LHCN-M2 (cell line): ENCODE measurements around the gene NOTO. TPM values are rescaled to one million over a fixed set of nuclear protein-coding genes. Genes with fewer than 3 reads are reported as not detected.
A peak's percentile ranks its signal among the peaks of the same experiment; 100 is the strongest.
"Not testable (repeated sequence)": the region's sequence is repeated elsewhere in the genome, so short reads cannot be mapped to it uniquely, and the experiment has no call there.

Source experiments
- DNase-seq: peaks from one replicate; pipeline ENCODE4 v3.0.0-alpha.2; 2012; ENCODE audit warnings: low read depth
- total RNA-seq: library from RNA; depleted of rRNA; stranded (reverse); fragments of >200 nt; gene quantifications from 2 replicates; pipeline ENCODE4 v1.2.3, GENCODE V29; 2014

NOTO gene
- total RNA-seq, 1 experiment from 2014 or later: not detected

- DNase-seq: no peak
Observed at GRCh38 chr2:73197579-73197978, 4.8 kb upstream of the NOTO start.

- DNase-seq: not testable (repeated sequence)
Observed at GRCh38 chr2:73200281-73200680, 2.1 kb upstream of the NOTO start.

- DNase-seq: no peak
Observed at GRCh38 chr2:73203055-73203681, 794 bp downstream of the NOTO start.

GRCh38 chr2:73205611-73206010 lies 3.2 kb downstream of the NOTO start:
- no peak for DNase-seq

- no peak for DNase-seq
Observed at GRCh38 chr2:73208258-73208657, 5.9 kb downstream of the NOTO start.

GRCh38 chr2:73210019-73210418 lies 7.6 kb downstream of the NOTO start:
- DNase-seq: no peak

- DNase-seq: no peak
Observed at GRCh38 chr2:73210696-73211095, 8.3 kb downstream of the NOTO start.

GRCh38 chr2:73212098-73212447 lies 9.7 kb downstream of the NOTO start:
- no peak for DNase-seq

GRCh38 chr2:73212448-73213176 lies 10.2 kb downstream of the NOTO start:
- DNase-seq: peak; percentile 73

DNA sequence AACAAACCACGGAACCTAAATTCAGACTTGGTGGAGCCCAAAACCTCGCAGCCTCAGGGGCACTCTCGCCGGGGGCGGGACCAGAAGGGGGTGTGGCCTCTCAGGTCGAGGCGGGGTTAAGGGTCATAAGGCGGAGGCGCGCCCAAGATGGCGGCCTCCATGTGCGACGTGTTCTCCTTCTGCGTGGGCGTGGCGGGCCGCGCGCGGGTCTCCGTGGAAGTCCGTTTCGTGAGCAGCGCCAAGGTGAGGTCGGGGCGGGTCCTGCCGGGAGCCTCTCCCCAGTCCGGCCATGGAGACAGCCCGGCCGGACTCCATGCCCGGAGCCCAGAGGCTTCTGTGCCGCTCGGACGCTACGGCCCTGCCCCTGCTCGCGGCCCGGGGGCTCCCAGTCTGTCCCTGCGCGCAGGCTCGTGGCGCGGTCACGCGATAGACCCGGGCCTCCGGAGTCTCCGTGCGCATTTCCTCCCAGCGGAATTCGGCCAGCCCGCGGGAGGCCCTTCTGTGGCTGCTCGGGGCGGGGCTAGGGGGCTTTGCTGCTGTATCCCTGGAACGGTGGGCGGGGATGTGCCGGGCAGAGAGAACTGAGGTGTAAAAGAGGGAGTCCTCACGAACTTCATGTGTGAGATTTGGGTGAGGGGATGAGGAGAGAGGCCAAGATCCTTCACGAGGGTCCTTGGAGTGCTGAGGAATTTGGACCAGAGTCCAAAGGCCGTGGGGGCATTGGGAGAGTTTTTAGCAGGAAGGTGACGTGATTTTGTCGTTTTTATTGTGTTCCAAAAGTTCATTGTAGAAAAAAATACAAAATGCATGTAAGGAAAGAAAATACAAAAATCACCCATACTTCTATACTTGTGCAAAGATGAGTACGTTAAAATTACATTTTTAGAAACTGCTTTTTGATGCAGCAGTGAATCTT lies 12.0 kb downstream of the NOTO start, which contains the start of gene SMYD5:
Gene SMYD5 (plus strand): TSS at position 126 of the 916 bp plus-strand sequence. CDS start 22 bp downstream, at position 148.
- DNase-seq: peak; percentile 80

DNA sequence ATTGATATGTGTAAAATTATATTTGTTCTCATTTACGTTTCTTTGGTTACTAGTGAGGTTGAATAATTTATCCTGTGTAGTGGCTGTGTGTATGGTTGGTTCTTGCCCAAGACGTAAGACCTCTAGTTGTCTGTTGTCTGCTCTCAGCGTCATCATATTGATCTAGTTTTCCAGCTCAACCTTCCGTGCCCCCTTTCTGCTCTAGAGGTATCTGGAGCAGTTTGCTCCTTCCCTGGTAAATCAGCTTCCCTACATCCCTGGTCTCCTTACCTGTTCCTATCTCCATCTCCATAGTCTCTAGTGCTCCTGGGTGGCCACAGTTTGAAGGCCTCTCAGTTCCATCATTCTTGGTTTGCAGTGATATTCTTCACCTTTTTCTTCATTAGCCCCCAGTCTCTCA lies 12.9 kb downstream of the NOTO start:
- DNase-seq: no peak

DNA sequence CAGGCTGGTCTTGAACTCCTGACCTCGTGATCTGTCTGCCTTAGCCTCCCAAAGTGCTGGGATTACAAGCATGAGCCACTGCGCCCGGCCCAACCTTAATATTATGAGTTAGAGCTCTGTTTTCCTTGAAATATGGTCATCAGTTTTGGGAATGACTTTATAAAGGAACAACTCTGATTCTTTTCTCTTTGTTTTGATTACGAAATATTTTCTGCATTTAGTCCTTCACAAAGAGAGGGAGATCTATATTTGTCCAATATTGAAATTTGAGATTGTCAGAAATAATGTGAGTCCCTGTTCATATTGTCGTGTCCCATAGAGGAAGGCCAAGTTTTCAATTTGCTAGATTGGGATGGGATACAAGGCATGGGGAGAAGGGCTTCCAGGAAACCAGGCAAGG lies 14.8 kb downstream of the NOTO start:
- no peak for DNase-seq

DNA sequence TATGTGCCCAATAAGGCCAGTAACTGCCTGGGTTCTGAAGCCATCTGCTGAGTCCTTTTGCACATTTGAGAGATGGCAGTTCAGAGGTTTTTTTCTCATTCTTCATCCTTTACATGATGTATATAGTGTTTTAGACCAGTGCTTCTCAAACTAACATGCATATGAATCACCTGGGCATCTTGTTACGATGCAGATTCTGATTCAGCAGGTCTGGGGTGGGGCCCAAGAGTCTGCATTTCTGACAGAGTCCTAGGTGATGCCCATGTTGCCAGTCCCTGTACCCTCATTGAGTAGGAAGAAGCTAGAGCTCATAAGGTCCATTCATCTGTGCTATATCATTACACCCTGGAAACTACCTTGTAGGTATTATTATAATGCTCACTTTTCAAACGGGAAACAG lies 15.5 kb downstream of the NOTO start:
- no peak for DNase-seq

DNA sequence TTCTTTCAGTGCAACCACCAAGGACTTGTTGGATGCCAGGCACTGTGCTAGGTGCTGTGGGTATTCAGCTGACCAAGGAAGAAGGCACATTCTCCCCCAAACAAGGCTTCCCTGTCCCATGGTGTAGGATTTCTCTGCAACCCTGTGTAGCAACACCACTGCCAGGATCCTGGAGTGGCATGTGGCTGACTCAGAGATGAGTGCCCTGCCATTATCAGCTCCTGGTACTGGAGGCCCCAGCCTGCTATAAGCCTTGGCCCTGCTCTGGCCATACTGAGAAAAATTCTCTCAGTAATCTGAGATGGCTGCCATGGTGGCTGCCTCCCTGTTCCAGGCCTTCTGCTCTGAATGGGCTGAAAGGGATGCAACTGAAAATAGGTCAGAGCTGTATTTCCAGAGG lies 15.9 kb downstream of the NOTO start:
- peak; percentile 76 for DNase-seq

- no peak for DNase-seq
Observed at GRCh38 chr2:73223821-73224220, 21.4 kb downstream of the NOTO start.

- no peak for DNase-seq
Observed at GRCh38 chr2:73225513-73226360, 23.4 kb downstream of the NOTO start.

- DNase-seq: no peak
Observed at GRCh38 chr2:73227086-73227485, 24.7 kb downstream of the NOTO start.

GRCh38 chr2:73228631-73229030 lies 26.3 kb downstream of the NOTO start:
- DNase-seq: no peak

DNA sequence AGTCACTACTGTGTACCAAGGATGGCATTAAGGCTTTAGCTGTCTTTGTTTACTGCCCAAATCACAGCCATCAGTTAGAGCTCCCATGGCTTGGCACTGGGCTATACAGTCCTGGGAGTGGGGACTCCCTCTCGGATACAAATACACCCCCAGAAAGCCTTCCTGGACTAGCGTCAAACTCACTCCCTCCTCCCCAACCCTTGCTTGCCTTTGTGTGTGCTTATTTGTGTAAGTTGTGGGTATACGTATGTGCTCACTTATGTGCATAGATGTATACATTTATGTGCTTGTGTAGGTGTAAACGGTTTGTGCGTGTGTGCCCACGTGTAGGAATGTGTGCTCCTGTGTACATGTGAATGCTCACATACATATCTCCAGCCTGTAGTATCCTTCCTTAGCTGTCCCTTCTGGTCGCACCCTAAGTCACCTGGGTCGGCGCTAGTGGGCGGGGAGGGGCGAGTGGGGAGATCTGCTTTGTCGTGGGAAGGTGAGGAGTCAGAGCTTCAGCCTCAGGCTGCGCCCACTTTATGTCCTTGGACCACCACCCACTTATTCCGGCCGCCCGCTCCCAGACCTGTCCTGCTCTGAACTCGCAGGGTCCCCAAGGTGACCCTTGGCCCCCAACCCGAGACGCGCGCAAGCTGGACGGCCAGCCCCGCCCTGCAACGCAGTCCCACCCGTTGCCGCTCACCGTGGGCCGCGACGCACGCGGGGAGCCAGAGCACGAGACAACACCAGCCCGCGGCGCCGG lies 30.2 kb downstream of the NOTO start:
- no peak for DNase-seq

DNA sequence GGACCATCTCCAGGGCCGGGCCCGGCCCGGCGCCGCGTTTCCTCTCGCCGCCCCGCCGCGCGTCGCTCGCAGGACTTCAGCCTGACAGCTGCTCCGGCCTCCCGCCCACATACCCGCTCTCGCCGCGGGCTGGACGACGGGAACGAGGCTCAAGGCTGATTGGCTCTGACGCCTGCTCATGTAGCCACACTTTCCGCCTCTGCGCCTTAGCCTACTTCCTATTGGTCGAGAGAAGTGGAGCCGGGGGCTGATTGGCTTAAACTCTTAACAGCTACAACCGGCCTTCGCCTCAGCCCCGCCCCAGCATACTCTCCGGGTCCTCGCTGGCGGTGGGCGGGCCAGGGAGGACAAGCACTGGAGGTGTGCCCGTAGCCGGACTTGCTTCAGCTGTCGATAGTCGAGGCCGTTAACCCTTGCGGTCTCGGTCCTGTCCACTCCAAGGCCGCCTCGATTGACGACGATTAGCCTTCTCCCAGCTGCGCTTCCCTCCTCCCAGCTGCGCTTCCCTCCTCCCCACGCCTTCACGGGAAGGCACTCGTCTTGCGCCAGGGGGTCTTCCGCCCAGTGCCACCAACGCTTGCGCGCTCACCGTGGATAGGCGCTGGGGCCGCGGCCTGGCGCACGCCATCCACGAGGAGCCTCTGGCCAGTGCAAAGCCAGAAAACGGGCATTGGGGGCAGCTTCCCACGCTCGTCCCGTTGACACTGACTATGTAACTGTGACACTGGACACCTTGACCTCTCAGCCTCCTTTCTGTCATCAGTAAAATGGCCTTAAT lies 31.0 kb downstream of the NOTO start, which contains the start of gene PRADC1:
Gene PRADC1 (minus strand): TSS at position 86 of the 778 bp plus-strand sequence. CDS start 79 bp downstream, at position 7.
- peak; percentile 100 for DNase-seq
